K562 (cell line): ENCODE measurements around the gene SMCO3. TPM values are rescaled to one million over a fixed set of nuclear protein-coding genes. Genes with fewer than 3 reads are reported as not detected.

ENCODE experiments used
- ATAC-seq: fragments of 200-7000 bp; cut with Tn5 transposase; 3 replicates; pipeline ENCODE4 v1.9.1; 2020; ENCODE audit warnings: moderate library complexity
- BruUV-seq: library from RNA; stranded (reverse); fragments of 400-500 nt; replicated peaks from 2 replicates; lab custom pipeline; 2021; lab: Mats Ljungman, UMichigan
- CTCF ChIA-PET: fragments of 300-600 bp; formaldehyde crosslinking; extraction: SDS; loops from one replicate; lab custom pipeline; 2021; ENCODE audit warnings: low intra/inter-chr PET ratio; lab: Yijun Ruan, JAX
- POLR2A ChIA-PET: fragments of 300-600, 350-650 bp; sonication (Branson Sonifier 250); formaldehyde crosslinking; extraction: SDS; loops from one replicate; lab custom pipeline; 2021; ENCODE audit warnings: antibody characterized with exemption, inconsistent platforms; lab: Yijun Ruan, JAX
- DNase-seq, 4 experiments: peaks; one replicate each; pipeline versions ENCODE4 v3.0.0 to v3.0.0-alpha.2; 2011 to 2018; ENCODE audit warnings: low spot score in 3 of 4, mixed read lengths in 3 of 4; ENCODE audit errors: extremely low read depth in 1 of 4
- FAIRE-seq: peaks from 2 replicates; lab custom pipeline; 2011; peaks lifted over from hg19 to GRCh38; lab: Jason Lieb, UNC
- H2AFZ ChIP-seq: 2 replicates; pipeline ENCODE4 v1.6.0; 2011; ENCODE audit warnings: low read depth, low read length, control low read depth, inconsistent platforms
- H3K27ac ChIP-seq: fragments of 200-600 bp; 3 replicates; pipeline ENCODE4 v1.8.0; 2011; ENCODE audit warnings: low read depth, mild to moderate bottlenecking, control low read depth, inconsistent platforms, low read length, moderate library complexity, mixed read lengths; ENCODE audit errors: extremely low read depth
- H3K27me3 ChIP-seq, 2 experiments: fragments of 300-600 bp in 1 of 2; 2 replicates in 1 of 2; 3 replicates in 1 of 2; pipeline versions ENCODE4 v1.6.0 to v1.8.0; 2011; ENCODE audit warnings: inconsistent platforms in 2 of 2, low read length in 2 of 2, mild to moderate bottlenecking in 1 of 2, mixed read lengths in 1 of 2, moderate library complexity in 1 of 2; ENCODE audit not compliant: control insufficient read depth in 2 of 2, insufficient read depth in 2 of 2
- H3K36me3 ChIP-seq: fragments of 300-600 bp; 3 replicates; pipeline ENCODE4 v1.8.0; 2011; ENCODE audit warnings: mild to moderate bottlenecking, low read length, inconsistent platforms; ENCODE audit not compliant: control insufficient read depth, insufficient read depth
- H3K4me1 ChIP-seq, 2 experiments: fragments of 200-600 bp in 1 of 2; replicated peaks in 1 of 2; 2 replicates in 1 of 2; 3 replicates in 1 of 2; pipeline versions ENCODE4 v1.5.1 to v1.8.0; 2011; ENCODE audit warnings: inconsistent platforms in 2 of 2, low read length in 2 of 2, mild to moderate bottlenecking in 1 of 2, mixed read lengths in 1 of 2, moderate library complexity in 1 of 2; ENCODE audit not compliant: control insufficient read depth in 2 of 2, insufficient read depth in 2 of 2
- H3K4me2 ChIP-seq: 2 replicates; pipeline ENCODE4 v1.6.1; 2011; ENCODE audit warnings: low read length, control low read depth, inconsistent platforms, mixed read lengths; ENCODE audit not compliant: insufficient read depth
- H3K4me3 ChIP-seq: fragments of 200-600 bp; sonication (generic), shearing (Covaris generic); 2 replicates; pipeline ENCODE4 v1.5.1; 2016; ENCODE audit warnings: control low read depth, inconsistent platforms
- H3K79me2 ChIP-seq: fragments of 200-600 bp; 3 replicates; pipeline ENCODE4 v1.8.0; 2011; ENCODE audit warnings: low read length, inconsistent platforms; ENCODE audit not compliant: control insufficient read depth, insufficient read depth
- H3K9ac ChIP-seq, 2 experiments: 2 replicates each; pipeline versions ENCODE4 v1.6.0 to v1.6.1; 2011; ENCODE audit warnings: low read depth in 2 of 2, low read length in 2 of 2, control low read depth in 1 of 2, inconsistent platforms in 1 of 2, mild to moderate bottlenecking in 1 of 2, mixed read lengths in 1 of 2; ENCODE audit not compliant: insufficient read depth in 1 of 2
- H3K9me1 ChIP-seq: one replicate; pipeline ENCODE4 v1.6.0; 2011; ENCODE audit warnings: inconsistent platforms, mild to moderate bottlenecking, low read length, moderate library complexity; ENCODE audit not compliant: control insufficient read depth, insufficient read depth
- H3K9me3 ChIP-seq: replicated peaks from 2 replicates; pipeline ENCODE4 v1.5.1; 2011; ENCODE audit warnings: low read depth, low read length, inconsistent platforms; ENCODE audit not compliant: control insufficient read depth, insufficient read depth
- H4K20me1 ChIP-seq: replicated peaks from 2 replicates; pipeline ENCODE4 v1.6.1; 2011; ENCODE audit warnings: low read length, inconsistent platforms, mixed read lengths; ENCODE audit not compliant: control insufficient read depth, insufficient read depth
- ASH1L ChIP-seq: fragments of 450-650 bp; IDR thresholded peaks from 2 replicates; pipeline ENCODE4 v1.6.1; 2018; ENCODE audit warnings: borderline replicate concordance, mild to moderate bottlenecking, low read depth; ENCODE audit not compliant: partially characterized antibody
- BRCA1 ChIP-seq, 2 experiments: fragments of 450-650 bp in 1 of 2; sonication (generic) in 1 of 2; formaldehyde crosslinking in 1 of 2; IDR thresholded peaks; 2 replicates each; pipeline versions ENCODE4 v1.5.0 to v1.6.1; 2017 to 2020; ENCODE audit warnings: mild to moderate bottlenecking in 1 of 2, missing genetic modification reagents in 1 of 2
- CBFA2T3 ChIP-seq: fragments of 450-650 bp; IDR thresholded peaks from 2 replicates; pipeline ENCODE4 v1.6.1; 2017
- FOXA3 ChIP-seq, 2 experiments: fragments of 450-650 bp in 1 of 2; sonication (generic) in 1 of 2; formaldehyde crosslinking; IDR thresholded peaks in 1 of 2; conservative IDR thresholded peaks in 1 of 2; 2 replicates each; pipeline versions ENCODE4 v1.4.0 to v1.8.0; 2020 to 2022; ENCODE audit warnings: mild to moderate bottlenecking in 2 of 2, missing genetic modification reagents in 1 of 2
- FOXM1 ChIP-seq, 2 experiments: fragments of 450-650 bp in 1 of 2; sonication (generic) in 1 of 2; formaldehyde crosslinking in 1 of 2; IDR thresholded peaks; 2 replicates each; pipeline versions ENCODE4 v1.6.1 to v1.9.0; 2017 to 2022; ENCODE audit warnings: low read depth in 2 of 2, mild to moderate bottlenecking in 2 of 2, missing genetic modification reagents in 1 of 2, moderate library complexity in 1 of 2
- GATA2 ChIP-seq: sonication (generic); formaldehyde crosslinking; IDR thresholded peaks from 2 replicates; pipeline ENCODE4 v1.4.0; 2020; ENCODE audit warnings: mild to moderate bottlenecking, missing genetic modification reagents
- JUN ChIP-seq, 2 experiments: sonication (generic) in 1 of 2; formaldehyde crosslinking in 1 of 2; IDR thresholded peaks; 2 replicates each; pipeline versions ENCODE4 v1.6.1 to v1.8.0; 2012 to 2022; ENCODE audit warnings: borderline replicate concordance in 2 of 2, mild to moderate bottlenecking in 2 of 2, improper control_type of control experiment in 1 of 2, low read depth in 1 of 2, low read length in 1 of 2, missing genetic modification reagents in 1 of 2
- NFXL1 ChIP-seq: fragments of 450-650 bp; formaldehyde crosslinking; IDR thresholded peaks from 2 replicates; pipeline ENCODE4 v1.4.0; 2021; ENCODE audit warnings: mild to moderate bottlenecking
- NUFIP1 ChIP-seq: fragments of 450-650 bp; IDR thresholded peaks from 2 replicates; pipeline ENCODE4 v1.6.1; 2018; ENCODE audit not compliant: partially characterized antibody
- POLR2AphosphoS2 ChIP-seq: IDR thresholded peaks from 2 replicates; pipeline ENCODE4 v1.6.1; 2012; ENCODE audit warnings: low read length, improper control_type of control experiment
- RBM17 ChIP-seq: fragments of 200-400 bp; formaldehyde crosslinking; IDR thresholded peaks from 2 replicates; pipeline ENCODE4 v1.6.1; 2017; ENCODE audit warnings: low read depth, mild to moderate bottlenecking, low read length, borderline replicate concordance
- SETDB1 ChIP-seq: IDR thresholded peaks from one replicate; pipeline ENCODE4 v1.6.1; 2012; ENCODE audit warnings: low read length, control low read depth, inconsistent platforms
- SRSF9 ChIP-seq: fragments of 200-400 bp; formaldehyde crosslinking; IDR thresholded peaks from 2 replicates; pipeline ENCODE4 v1.6.1; 2017; ENCODE audit warnings: low read depth, low read length, borderline replicate concordance
- TSC22D4 ChIP-seq: fragments of 450-650 bp; IDR thresholded peaks from 2 replicates; pipeline ENCODE4 v1.6.1; 2016; ENCODE audit warnings: missing genetic modification characterization, missing biosample characterization, control low read depth
- ZNF274 ChIP-seq: IDR thresholded peaks from 2 replicates; pipeline ENCODE4 v1.6.1; 2011; ENCODE audit warnings: low read depth, mild to moderate bottlenecking, low read length, moderate library complexity, borderline replicate concordance
- WGBS: fragments of 100-300 bp; shearing (Covaris generic); methylation state at CpG from one replicate; pipeline ENCODE4 v1.1.6; 2016; ENCODE audit warnings: low coverage, mixed read lengths; ENCODE audit not compliant: insufficient coverage; ENCODE audit errors: missing lambda C conversion rate; 5-methylcytosine and 5-hydroxymethylcytosine counted together
- in situ Hi-C: fragments of 300-500 bp; cut with MboI; formaldehyde crosslinking; loops from 4 replicates; pipeline ENCODE4 v1.15.0; 2018; ENCODE audit warnings: inconsistent platforms, mixed read lengths
- intact Hi-C: fragments of 100-400 bp; cut with micrococcal nuclease; formaldehyde crosslinking; loops from 2 replicates; pipeline ENCODE4 v1.14.2; 2022
- polyA plus RNA-seq, 8 experiments: library from polyadenylated mRNA; depleted of rRNA in 4 of 8; stranded (reverse) in 5 of 8; unstranded in 3 of 8; fragments of >200 nt; fragmentation: Nextera tagmentation in 2 of 8; fragmentation: Illumina TruSeq in 1 of 8; extraction: Ambion mirVana in 2 of 8; extraction: Trizol in 1 of 8; gene quantifications; 2 replicates each; pipeline versions ENCODE4 v1.2.1 to v1.2.3, GENCODE V29; 2011 to 2014; ENCODE audit warnings: inconsistent platforms in 1 of 8, missing spikeins in 1 of 8
- total RNA-seq, 7 experiments: library from RNA; depleted of rRNA in 6 of 7; stranded (reverse); fragments of >200 nt in 6 of 7; fragmentation: Illumina TruSeq in 2 of 7; extraction: Trizol in 2 of 7; gene quantifications; 2 replicates each; pipeline versions ENCODE4 v1.2.1 to v1.2.3, GENCODE V29; 2011 to 2021; ENCODE audit warnings: low replicate concordance in 1 of 7
- TF ChIP-seq, protein P1 (sequence below): IDR thresholded peaks from 3 replicates; pipeline ENCODE4 v1.6.1; 2011; ENCODE audit warnings: borderline replicate concordance, mild to moderate bottlenecking, moderate library complexity; ENCODE audit not compliant: insufficient read length; ENCODE audit errors: extremely low read depth
- TF ChIP-seq, protein P2 (sequence below): sonication (generic); formaldehyde crosslinking; IDR thresholded peaks from 2 replicates; pipeline ENCODE4 v1.5.0; 2020; ENCODE audit warnings: missing genetic modification reagents
- TF ChIP-seq, protein P3 (sequence below): fragments of 450-650 bp; IDR thresholded peaks from 2 replicates; pipeline ENCODE4 v1.6.1; 2016; ENCODE audit warnings: antibody characterized with exemption

SMCO3 gene
- total and polyA plus RNA-seq, 9 of the 15 experiments (the other 6 are each of a cell fraction or from before 2014, with no cell fraction given): 0.10 to 0.14 TPM; not detected in 7

DNA sequence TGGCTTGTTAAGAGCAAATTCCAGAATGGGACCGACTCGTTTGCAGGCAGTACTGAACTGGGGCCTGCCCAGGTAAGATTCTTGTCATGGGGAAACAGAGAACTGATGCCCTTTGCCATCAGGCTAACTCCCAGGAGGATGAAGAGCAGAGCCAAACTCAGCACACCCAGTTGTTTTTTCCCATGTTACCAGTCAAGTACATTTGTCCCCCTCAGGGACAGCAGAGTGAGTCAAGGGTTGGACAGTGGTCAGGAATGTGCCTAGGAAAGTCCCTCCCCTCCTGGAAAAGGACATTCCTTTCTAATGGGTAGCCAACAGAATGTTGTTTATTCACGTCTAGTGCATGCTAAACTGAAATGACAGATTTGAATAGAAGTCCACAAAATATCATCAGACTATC is 27.8 kb upstream of the SMCO3 start:
- no peak for DNase-seq
- no peak for TF ChIP-seq CBFA2T3
- TF ChIP-seq, protein P1, sequence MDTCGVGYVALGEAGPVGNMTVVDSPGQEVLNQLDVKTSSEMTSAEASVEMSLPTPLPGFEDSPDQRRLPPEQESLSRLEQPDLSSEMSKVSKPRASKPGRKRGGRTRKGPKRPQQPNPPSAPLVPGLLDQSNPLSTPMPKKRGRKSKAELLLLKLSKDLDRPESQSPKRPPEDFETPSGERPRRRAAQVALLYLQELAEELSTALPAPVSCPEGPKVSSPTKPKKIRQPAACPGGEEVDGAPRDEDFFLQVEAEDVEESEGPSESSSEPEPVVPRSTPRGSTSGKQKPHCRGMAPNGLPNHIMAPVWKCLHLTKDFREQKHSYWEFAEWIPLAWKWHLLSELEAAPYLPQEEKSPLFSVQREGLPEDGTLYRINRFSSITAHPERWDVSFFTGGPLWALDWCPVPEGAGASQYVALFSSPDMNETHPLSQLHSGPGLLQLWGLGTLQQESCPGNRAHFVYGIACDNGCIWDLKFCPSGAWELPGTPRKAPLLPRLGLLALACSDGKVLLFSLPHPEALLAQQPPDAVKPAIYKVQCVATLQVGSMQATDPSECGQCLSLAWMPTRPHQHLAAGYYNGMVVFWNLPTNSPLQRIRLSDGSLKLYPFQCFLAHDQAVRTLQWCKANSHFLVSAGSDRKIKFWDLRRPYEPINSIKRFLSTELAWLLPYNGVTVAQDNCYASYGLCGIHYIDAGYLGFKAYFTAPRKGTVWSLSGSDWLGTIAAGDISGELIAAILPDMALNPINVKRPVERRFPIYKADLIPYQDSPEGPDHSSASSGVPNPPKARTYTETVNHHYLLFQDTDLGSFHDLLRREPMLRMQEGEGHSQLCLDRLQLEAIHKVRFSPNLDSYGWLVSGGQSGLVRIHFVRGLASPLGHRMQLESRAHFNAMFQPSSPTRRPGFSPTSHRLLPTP: no peak
- no peak for TF ChIP-seq SETDB1
- TF ChIP-seq BRCA1 (IDR thresholded peaks at IDR 0.05): no peak
- TF ChIP-seq BRCA1 (CRISPR knock-in tag; IDR thresholded peaks at IDR 0.05): no peak
- TF ChIP-seq ZNF274: no peak
- TF ChIP-seq, protein P2, sequence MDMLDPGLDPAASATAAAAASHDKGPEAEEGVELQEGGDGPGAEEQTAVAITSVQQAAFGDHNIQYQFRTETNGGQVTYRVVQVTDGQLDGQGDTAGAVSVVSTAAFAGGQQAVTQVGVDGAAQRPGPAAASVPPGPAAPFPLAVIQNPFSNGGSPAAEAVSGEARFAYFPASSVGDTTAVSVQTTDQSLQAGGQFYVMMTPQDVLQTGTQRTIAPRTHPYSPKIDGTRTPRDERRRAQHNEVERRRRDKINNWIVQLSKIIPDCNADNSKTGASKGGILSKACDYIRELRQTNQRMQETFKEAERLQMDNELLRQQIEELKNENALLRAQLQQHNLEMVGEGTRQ (CRISPR knock-in tag): no peak
- TF ChIP-seq TSC22D4 (tag): no peak
- no peak for TF ChIP-seq GATA2 (CRISPR knock-in tag)
- TF ChIP-seq ASH1L: no peak
- no peak for TF ChIP-seq JUN (IDR thresholded peaks at IDR 0.05; ENCODE audit: borderline replicate concordance, low read depth, low read length)
- TF ChIP-seq JUN (CRISPR knock-in tag; IDR thresholded peaks at IDR 0.05; ENCODE audit: borderline replicate concordance): no peak
- no peak for TF ChIP-seq FOXM1 (IDR thresholded peaks at IDR 0.05; ENCODE audit: low read depth)
- no peak for TF ChIP-seq FOXM1 (CRISPR knock-in tag; IDR thresholded peaks at IDR 0.05; ENCODE audit: low read depth)
- no peak for TF ChIP-seq NUFIP1
- TF ChIP-seq, protein P3, sequence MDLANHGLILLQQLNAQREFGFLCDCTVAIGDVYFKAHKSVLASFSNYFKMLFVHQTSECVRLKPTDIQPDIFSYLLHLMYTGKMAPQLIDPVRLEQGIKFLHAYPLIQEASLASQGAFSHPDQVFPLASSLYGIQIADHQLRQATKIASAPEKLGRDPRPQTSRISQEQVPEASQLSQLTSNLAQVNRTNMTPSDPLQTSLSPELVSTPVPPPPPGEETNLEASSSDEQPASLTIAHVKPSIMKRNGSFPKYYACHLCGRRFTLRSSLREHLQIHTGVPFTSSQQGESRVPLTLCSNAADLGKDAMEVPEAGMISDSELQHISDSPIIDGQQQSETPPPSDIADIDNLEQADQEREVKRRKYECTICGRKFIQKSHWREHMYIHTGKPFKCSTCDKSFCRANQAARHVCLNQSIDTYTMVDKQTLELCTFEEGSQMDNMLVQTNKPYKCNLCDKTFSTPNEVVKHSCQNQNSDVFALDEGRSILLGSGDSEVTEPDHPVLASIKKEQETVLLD: no peak
- no peak for TF ChIP-seq FOXA3 (CRISPR knock-in tag; conservative IDR thresholded peaks at IDR 0.05 in 1 of 2, IDR thresholded peaks at IDR 0.05 in 1 of 2)
- TF ChIP-seq RBM17: no peak
- TF ChIP-seq POLR2AphosphoS2: no peak
- TF ChIP-seq SRSF9: no peak
- TF ChIP-seq NFXL1: no peak

More for the DNA sequence above, 27.8 kb upstream of the SMCO3 start:
- Histone ChIP-seq H3K27me3 (no peaks in the 10 kb centered on the region), H3K9me3 (no peaks in the 10 kb centered on the region), H3K27ac (no peak overlapping the region), H3K4me1 (peaks cover 0 to 13% of the 10 kb centered on the region in 2 experiments; a peak in 2 of 5 replicates), H3K36me3 (no peaks in the 10 kb centered on the region), H2AFZ (no peak overlapping the region), H3K9me1 (no peaks in the 10 kb centered on the region), H3K4me2 (no peak overlapping the region), H3K79me2 (no peaks in the 10 kb centered on the region), H3K9ac (no peak overlapping the region), H3K4me3 (no peak overlapping the region), H4K20me1 (no peaks in the 10 kb centered on the region)
- BruUV-seq: no TSS peak
- FAIRE-seq (no peak), ATAC-seq (no peak)
- 30% methylated on average over 3 of the region's 3 CpGs for WGBS
- ChIA-PET CTCF (no interaction called here), POLR2A (no interaction called here)
- intact Hi-C loops (loop anchor here (5.0 to 10.0 kb wide), 2 partner anchors 39 to 83 kb away; partner anchors contain the start of genes C12orf60 and WBP11), in situ Hi-C loops (loop anchor here (10.0 kb wide), 1 partner anchor 153 kb away; no protein-coding TSS in a partner anchor)
